Stomach (tissue), 9 donors: Measurements from ENCODE around the gene ANTKMT. TPM values are rescaled to one million over a fixed set of nuclear protein-coding genes. Genes with fewer than 3 reads are reported as not detected.

Experiments used
- DNase-seq, 2 donors: peaks; one replicate each; pipeline versions ENCODE4 v3.0.0 to v3.0.0-alpha.2; 2013 to 2019
- H3K27ac ChIP-seq, 5 donors: fragments of 200-600 bp in 4 of 5; sonication (generic) in 4 of 5; one replicate each; pipeline ENCODE4 v1.5.1; 2013 to 2019; ENCODE audit warnings: mild to moderate bottlenecking in 1 of 5, moderate library complexity in 1 of 5
- H3K27me3 ChIP-seq, 3 donors: fragments of 200-600 bp; sonication (generic); one replicate each; pipeline ENCODE4 v1.5.1; 2017 to 2019; ENCODE audit warnings: mixed run types in 1 of 3
- H3K36me3 ChIP-seq, 4 donors: fragments of 200-600 bp; sonication (generic); 1 replicate in 3 of 4; 2 replicates in 1 of 4; pipeline ENCODE4 v1.5.1; 2016 to 2019
- H3K4me1 ChIP-seq, 4 donors: fragments of 200-600 bp; sonication (generic); one replicate each; pipeline ENCODE4 v1.5.1; 2016 to 2019
- H3K4me3 ChIP-seq, 4 donors: fragments of 200-600 bp; sonication (generic) in 3 of 4; one replicate each; pipeline ENCODE4 v1.5.1; 2016 to 2019; ENCODE audit warnings: mild to moderate bottlenecking in 1 of 4
- H3K9me3 ChIP-seq, 4 donors: fragments of 200-600 bp; sonication (generic); one replicate each; pipeline ENCODE4 v1.5.1; 2016 to 2019
- EP300 ChIP-seq: sonication (generic); formaldehyde crosslinking; IDR thresholded peaks from one replicate; pipeline ENCODE4 v1.6.1; 2017; ENCODE audit warnings: antibody characterized with exemption
- POLR2A ChIP-seq, 4 donors: fragments of 450-650 bp; IDR thresholded peaks; one replicate each; pipeline ENCODE4 v1.6.1; 2016; ENCODE audit warnings: antibody characterized with exemption in 4 of 4, control low read depth in 2 of 4, mild to moderate bottlenecking in 1 of 4, moderate library complexity in 1 of 4
- POLR2AphosphoS5 ChIP-seq, 3 donors: sonication (generic); formaldehyde crosslinking; IDR thresholded peaks; one replicate each; pipeline ENCODE4 v1.6.1; 2016; ENCODE audit warnings: antibody characterized with exemption in 3 of 3
- WGBS, 5 donors: extraction: QIAGEN DNeasy Blood & Tissue Kit in 3 of 5; methylation state at CpG; one replicate each; pipeline versions ENCODE4 v1.1.5 to v1.1.7; 2013 to 2018; 5-methylcytosine and 5-hydroxymethylcytosine counted together
- intact Hi-C: fragments of 100-400 bp; cut with DNase I; formaldehyde crosslinking; loops from one replicate; pipeline ENCODE4 v1.15.1; 2023; ENCODE audit warnings: low total_unique reads
- polyA plus RNA-seq, 3 donors: library from polyadenylated mRNA; stranded (reverse); fragments of 200-250 nt; gene quantifications; one replicate each; pipeline ENCODE4 v1.2.3, GENCODE V29; 2013
- total RNA-seq, 5 donors: library from RNA; depleted of rRNA; stranded (reverse); fragments of >200 nt; gene quantifications; one replicate each; pipeline versions ENCODE4 v1.1.0 to v1.2.3, GENCODE V29; 2014 to 2016
- TF ChIP-seq, protein P1 (sequence below), 7 experiments: fragments of 450-650 bp in 4 of 7; fragments of 200-600 bp in 3 of 7; sonication (generic) in 3 of 7; IDR thresholded peaks; one replicate each; pipeline ENCODE4 v1.5.1; 2016 to 2019; ENCODE audit warnings: antibody characterized with exemption in 7 of 7, control low read depth in 2 of 7, mild to moderate bottlenecking in 1 of 7
- donor health status: healthy with polysubstance abuse.
- donor health status: Bipolar disorder and iron deficiency.
- donor health status: healthy.

Gene ANTKMT
- total and polyA plus RNA-seq, 8 donors = 9.7 to 602 (median 51.5) TPM

GRCh38 chr16:763369-764183 is 42.6 kb downstream of the ANTKMT start:
- no peak for DNase-seq
- WGBS, 5 donors = 70 to 75% (median 74%) methylated on average over 13 to 21 of the region's 21 CpGs
- H3K36me3 ChIP-seq = no peaks in the 10 kb centered on the region
- H3K9me3 ChIP-seq = no peaks in the 10 kb centered on the region
- no peak overlapping the region for H3K4me3 ChIP-seq
- no peak for TF ChIP-seq EP300
- no peak for TF ChIP-seq POLR2A (IDR thresholded peaks at IDR 0.05)
- TF ChIP-seq, protein P1, sequence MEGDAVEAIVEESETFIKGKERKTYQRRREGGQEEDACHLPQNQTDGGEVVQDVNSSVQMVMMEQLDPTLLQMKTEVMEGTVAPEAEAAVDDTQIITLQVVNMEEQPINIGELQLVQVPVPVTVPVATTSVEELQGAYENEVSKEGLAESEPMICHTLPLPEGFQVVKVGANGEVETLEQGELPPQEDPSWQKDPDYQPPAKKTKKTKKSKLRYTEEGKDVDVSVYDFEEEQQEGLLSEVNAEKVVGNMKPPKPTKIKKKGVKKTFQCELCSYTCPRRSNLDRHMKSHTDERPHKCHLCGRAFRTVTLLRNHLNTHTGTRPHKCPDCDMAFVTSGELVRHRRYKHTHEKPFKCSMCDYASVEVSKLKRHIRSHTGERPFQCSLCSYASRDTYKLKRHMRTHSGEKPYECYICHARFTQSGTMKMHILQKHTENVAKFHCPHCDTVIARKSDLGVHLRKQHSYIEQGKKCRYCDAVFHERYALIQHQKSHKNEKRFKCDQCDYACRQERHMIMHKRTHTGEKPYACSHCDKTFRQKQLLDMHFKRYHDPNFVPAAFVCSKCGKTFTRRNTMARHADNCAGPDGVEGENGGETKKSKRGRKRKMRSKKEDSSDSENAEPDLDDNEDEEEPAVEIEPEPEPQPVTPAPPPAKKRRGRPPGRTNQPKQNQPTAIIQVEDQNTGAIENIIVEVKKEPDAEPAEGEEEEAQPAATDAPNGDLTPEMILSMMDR (IDR thresholded peaks at IDR 0.05) = no peak
- no peak for TF ChIP-seq POLR2AphosphoS5 (IDR thresholded peaks at IDR 0.05)
- peaks cover 0 to 67% (median 8%) of the 10 kb centered on the region in 3 donors for H3K27me3 ChIP-seq
- no peak overlapping the region for H3K27ac ChIP-seq
- peaks cover 0 to 16% (median 3%) of the 10 kb centered on the region in 4 donors for H3K4me1 ChIP-seq
- intact Hi-C loops = no loop called here

- Histone ChIP-seq H3K27me3 (peaks cover 0 to 73% (median 8%) of the 10 kb centered on the region in 3 donors), H3K27ac (no peak overlapping the region), H3K4me1 (peaks cover 0 to 14% (median 3%) of the 10 kb centered on the region in 4 donors), H3K36me3 (no peaks in the 10 kb centered on the region), H3K4me3 (no peak overlapping the region), H3K9me3 (no peaks in the 10 kb centered on the region)
- 67 to 75% (median 73%) methylated on average over 7 to 20 of the region's 20 CpGs for WGBS, 5 donors
- intact Hi-C loops = no loop called here
- DNase-seq = no peak
- TF ChIP-seq POLR2AphosphoS5 (IDR thresholded peaks at IDR 0.05) (no peak), EP300 (no peak)
- TF ChIP-seq, protein P1 (IDR thresholded peaks at IDR 0.05) = no peak
Observed at GRCh38 chr16:764184-764750, 43.3 kb downstream of the ANTKMT start.

GRCh38 chr16:764848-765487 is 44.0 kb downstream of the ANTKMT start:
- H3K4me1 ChIP-seq = peaks cover 0 to 7% (median under 1%) of the 10 kb centered on the region in 4 donors
- no peak for DNase-seq
- H3K9me3 ChIP-seq = no peaks in the 10 kb centered on the region
- no peaks in the 10 kb centered on the region for H3K36me3 ChIP-seq
- peaks cover 0 to 78% (median 8%) of the 10 kb centered on the region in 3 donors for H3K27me3 ChIP-seq
- intact Hi-C loops = no loop called here
- TF ChIP-seq, protein P1 (IDR thresholded peaks at IDR 0.05) = no peak
- TF ChIP-seq EP300 = no peak
- no peak for TF ChIP-seq POLR2AphosphoS5 (IDR thresholded peaks at IDR 0.05)
- no peak for TF ChIP-seq POLR2A (IDR thresholded peaks at IDR 0.05)
- 84 to 91% (median 87%) methylated on average over 16 to 38 of the region's 38 CpGs for WGBS, 5 donors
- H3K27ac ChIP-seq = no peak overlapping the region
- no peak overlapping the region for H3K4me3 ChIP-seq

DNA sequence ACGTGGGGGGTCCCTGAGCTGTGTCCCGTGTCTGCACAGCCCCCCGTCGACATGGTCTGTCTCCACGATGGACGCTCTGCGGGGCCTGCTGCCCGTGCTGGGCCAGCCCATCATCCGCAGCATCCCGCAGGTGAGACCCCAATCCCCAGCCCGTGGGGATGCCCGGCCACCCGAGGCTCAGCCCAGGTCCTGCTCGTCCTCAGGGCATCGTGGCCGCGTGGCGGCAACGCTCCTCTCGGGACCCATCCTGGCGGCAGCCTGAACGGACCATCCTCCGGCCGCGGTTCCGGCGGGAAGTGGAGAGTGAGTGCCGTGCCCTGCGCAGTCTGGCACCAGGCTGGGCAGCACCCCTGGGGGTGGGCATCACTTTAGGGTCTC is 44.5 kb downstream of the ANTKMT start:
- intact Hi-C loops = no loop called here
- Histone ChIP-seq H3K4me3 (no peak overlapping the region), H3K36me3 (no peaks in the 10 kb centered on the region), H3K9me3 (no peaks in the 10 kb centered on the region), H3K4me1 (peaks cover 0 to 2% (median 0%) of the 10 kb centered on the region in 4 donors), H3K27ac (no peak overlapping the region), H3K27me3 (peaks cover 0 to 78% (median 6%) of the 10 kb centered on the region in 3 donors)
- DNase-seq = no peak
- 84 to 93% (median 92%) methylated on average over 19 to 29 of the region's 29 CpGs for WGBS, 5 donors
- no peak for TF ChIP-seq POLR2A (IDR thresholded peaks at IDR 0.05)
